IPS-18c (cell line): ENCODE results near the gene CEP76.
A peak's percentile ranks its signal among the peaks of the same experiment; 100 is the strongest.

ENCODE experiments used
- H3K4me3 ChIP-seq: 2 replicates; pipeline ENCODE4 v1.7.0; 2013; ENCODE audit warnings: low read depth, mild to moderate bottlenecking, low read length, moderate library complexity; ENCODE audit not compliant: insufficient read depth
- H3K9me3 ChIP-seq: one replicate; pipeline ENCODE4 v1.6.1; 2013; ENCODE audit warnings: mild to moderate bottlenecking, low read length, moderate library complexity; ENCODE audit not compliant: control insufficient read depth, insufficient read depth

CEP76 gene

GRCh38 chr18:12722731-12723130 is 20.2 kb upstream of the CEP76 start:
- no peak overlapping the region for H3K4me3 ChIP-seq
- no peaks in the 10 kb centered on the region for H3K9me3 ChIP-seq

- Histone ChIP-seq H3K4me3 (no peak overlapping the region), H3K9me3 (no peaks in the 10 kb centered on the region)
Observed at GRCh38 chr18:12721495-12722275, 19.2 kb upstream of the CEP76 start.

GRCh38 chr18:12711446-12711845 is 8.9 kb upstream of the CEP76 start:
- H3K9me3 ChIP-seq, result no peaks in the 10 kb centered on the region
- no peak overlapping the region for H3K4me3 ChIP-seq

GRCh38 chr18:12703664-12704063 is 1.1 kb upstream of the CEP76 start:
- Histone ChIP-seq H3K9me3 (no peaks in the 10 kb centered on the region), H3K4me3 (peak overlapping the region; percentile 80)

GRCh38 chr18:12703096-12703567 is 609 bp upstream of the CEP76 start:
- Histone ChIP-seq H3K4me3 (peak overlapping the region; percentile 80), H3K9me3 (no peaks in the 10 kb centered on the region)

GRCh38 chr18:12701161-12701560 is 1.4 kb downstream of the CEP76 start:
- Histone ChIP-seq H3K4me3 (peak overlapping the region; percentile 80), H3K9me3 (no peaks in the 10 kb centered on the region)

- Histone ChIP-seq H3K4me3 (no peak overlapping the region), H3K9me3 (no peaks in the 10 kb centered on the region)
Observed at GRCh38 chr18:12699747-12700146, 2.8 kb downstream of the CEP76 start.

- Histone ChIP-seq H3K9me3 (no peaks in the 10 kb centered on the region), H3K4me3 (no peak overlapping the region)
Observed at GRCh38 chr18:12694032-12694431, 8.5 kb downstream of the CEP76 start.

GRCh38 chr18:12692206-12692605 is 10.3 kb downstream of the CEP76 start:
- Histone ChIP-seq H3K4me3 (no peak overlapping the region), H3K9me3 (no peaks in the 10 kb centered on the region)

GRCh38 chr18:12689256-12689850 is 13.2 kb downstream of the CEP76 start:
- Histone ChIP-seq H3K4me3 (no peak overlapping the region), H3K9me3 (no peaks in the 10 kb centered on the region)

- Histone ChIP-seq H3K4me3 (no peak overlapping the region), H3K9me3 (no peaks in the 10 kb centered on the region)
Observed at GRCh38 chr18:12686100-12686499, 16.4 kb downstream of the CEP76 start.

GRCh38 chr18:12679183-12679786 is 23.2 kb downstream of the CEP76 start:
- Histone ChIP-seq H3K4me3 (no peak overlapping the region), H3K9me3 (no peaks in the 10 kb centered on the region)

- no peaks in the 10 kb centered on the region for H3K9me3 ChIP-seq
- H3K4me3 ChIP-seq, result no peak overlapping the region
Observed at GRCh38 chr18:12668041-12668440, 34.5 kb downstream of the CEP76 start.

GRCh38 chr18:12659904-12660605 is 42.5 kb downstream of the CEP76 start:
- Histone ChIP-seq H3K9me3 (no peaks in the 10 kb centered on the region), H3K4me3 (no peak overlapping the region)

- H3K9me3 ChIP-seq, result no peaks in the 10 kb centered on the region
- H3K4me3 ChIP-seq, result peak overlapping the region; percentile 67
Observed at GRCh38 chr18:12658426-12659138, 43.9 kb downstream of the CEP76 start.

- H3K4me3 ChIP-seq, result peak within 1 kb of the TSS; percentile 67
- H3K9me3 ChIP-seq, result peaks cover 2% of the 10 kb centered on the region
Observed at GRCh38 chr18:12657684-12658425, 44.7 kb downstream of the CEP76 start, which contains the start of gene SPIRE1. SPIRE1 (minus strand) TSS chr18:12658107; CDS start chr18:12657866, 241 bp downstream.
